Stomach (tissue), 9 donors: Measurements from ENCODE around the gene PAX5. TPM values are rescaled to one million over a fixed set of nuclear protein-coding genes. Genes with fewer than 3 reads are reported as not detected.

Source experiments
- DNase-seq, 2 donors: peaks; one replicate each; pipeline versions ENCODE4 v3.0.0 to v3.0.0-alpha.2; 2013 to 2019
- H3K27ac ChIP-seq, 5 donors: fragments of 200-600 bp in 4 of 5; sonication (generic) in 4 of 5; one replicate each; pipeline ENCODE4 v1.5.1; 2013 to 2019; ENCODE audit warnings: mild to moderate bottlenecking in 1 of 5, moderate library complexity in 1 of 5
- H3K27me3 ChIP-seq, 3 donors: fragments of 200-600 bp; sonication (generic); one replicate each; pipeline ENCODE4 v1.5.1; 2017 to 2019; ENCODE audit warnings: mixed run types in 1 of 3
- H3K36me3 ChIP-seq, 4 donors: fragments of 200-600 bp; sonication (generic); 1 replicate in 3 of 4; 2 replicates in 1 of 4; pipeline ENCODE4 v1.5.1; 2016 to 2019
- H3K4me1 ChIP-seq, 4 donors: fragments of 200-600 bp; sonication (generic); one replicate each; pipeline ENCODE4 v1.5.1; 2016 to 2019
- H3K4me3 ChIP-seq, 4 donors: fragments of 200-600 bp; sonication (generic) in 3 of 4; one replicate each; pipeline ENCODE4 v1.5.1; 2016 to 2019; ENCODE audit warnings: mild to moderate bottlenecking in 1 of 4
- H3K9me3 ChIP-seq, 4 donors: fragments of 200-600 bp; sonication (generic); one replicate each; pipeline ENCODE4 v1.5.1; 2016 to 2019
- EP300 ChIP-seq: sonication (generic); formaldehyde crosslinking; IDR thresholded peaks from one replicate; pipeline ENCODE4 v1.6.1; 2017; ENCODE audit warnings: antibody characterized with exemption
- POLR2A ChIP-seq, 4 donors: fragments of 450-650 bp; IDR thresholded peaks; one replicate each; pipeline ENCODE4 v1.6.1; 2016; ENCODE audit warnings: antibody characterized with exemption in 4 of 4, control low read depth in 2 of 4, mild to moderate bottlenecking in 1 of 4, moderate library complexity in 1 of 4
- POLR2AphosphoS5 ChIP-seq, 3 donors: sonication (generic); formaldehyde crosslinking; IDR thresholded peaks; one replicate each; pipeline ENCODE4 v1.6.1; 2016; ENCODE audit warnings: antibody characterized with exemption in 3 of 3
- WGBS, 5 donors: extraction: QIAGEN DNeasy Blood & Tissue Kit in 3 of 5; methylation state at CpG; one replicate each; pipeline versions ENCODE4 v1.1.5 to v1.1.7; 2013 to 2018; 5-methylcytosine and 5-hydroxymethylcytosine counted together
- intact Hi-C: fragments of 100-400 bp; cut with DNase I; formaldehyde crosslinking; loops from one replicate; pipeline ENCODE4 v1.15.1; 2023; ENCODE audit warnings: low total_unique reads
- polyA plus RNA-seq, 3 donors: library from polyadenylated mRNA; stranded (reverse); fragments of 200-250 nt; gene quantifications; one replicate each; pipeline ENCODE4 v1.2.3, GENCODE V29; 2013
- total RNA-seq, 5 donors: library from RNA; depleted of rRNA; stranded (reverse); fragments of >200 nt; gene quantifications; one replicate each; pipeline versions ENCODE4 v1.1.0 to v1.2.3, GENCODE V29; 2014 to 2016
- TF ChIP-seq, protein P1 (sequence below), 7 experiments: fragments of 450-650 bp in 4 of 7; fragments of 200-600 bp in 3 of 7; sonication (generic) in 3 of 7; IDR thresholded peaks; one replicate each; pipeline ENCODE4 v1.5.1; 2016 to 2019; ENCODE audit warnings: antibody characterized with exemption in 7 of 7, control low read depth in 2 of 7, mild to moderate bottlenecking in 1 of 7
- donor health status: healthy with polysubstance abuse.
- donor health status: Bipolar disorder and iron deficiency.
- donor health status: healthy.

PAX5 gene
- total and polyA plus RNA-seq, 8 donors = 0.43 to 1.3 TPM; not detected in 6

DNA sequence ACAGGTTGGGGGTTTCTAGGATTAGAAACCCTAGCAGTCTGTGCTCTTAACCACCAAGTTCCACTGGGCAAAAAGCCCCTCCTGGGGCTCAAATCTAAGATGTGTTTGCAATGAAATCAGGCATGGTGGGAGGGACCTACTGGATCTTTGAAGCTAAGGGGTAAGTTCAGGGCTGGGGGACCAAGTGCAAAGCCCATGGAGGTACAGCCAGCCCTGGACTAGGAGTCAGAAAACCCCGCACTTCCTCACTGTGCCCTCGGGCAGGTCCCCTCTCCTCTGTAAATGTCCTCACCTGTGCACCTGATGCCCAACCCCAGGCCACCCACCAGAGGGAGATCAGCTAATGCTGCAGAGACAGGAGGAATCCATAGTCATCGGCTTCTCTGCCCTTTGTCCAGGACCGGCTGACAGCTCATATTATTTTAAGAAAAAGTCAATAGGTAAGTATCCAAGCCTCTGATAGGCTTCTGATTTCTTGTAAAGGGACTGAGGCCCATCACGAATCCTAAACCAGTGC lies 138.3 kb downstream of the PAX5 start:
- H3K4me3 ChIP-seq = no peak overlapping the region
- H3K9me3 ChIP-seq = no peaks in the 10 kb centered on the region
- intact Hi-C loops = no loop called here
- peaks cover 0 to 40% (median 0%) of the 10 kb centered on the region in 3 donors for H3K27me3 ChIP-seq
- H3K4me1 ChIP-seq = no peaks in the 10 kb centered on the region
- no peak overlapping the region for H3K27ac ChIP-seq
- TF ChIP-seq EP300 = no peak
- TF ChIP-seq POLR2AphosphoS5 (IDR thresholded peaks at IDR 0.05) = no peak
- no peak for TF ChIP-seq POLR2A (IDR thresholded peaks at IDR 0.05)
- TF ChIP-seq, protein P1, sequence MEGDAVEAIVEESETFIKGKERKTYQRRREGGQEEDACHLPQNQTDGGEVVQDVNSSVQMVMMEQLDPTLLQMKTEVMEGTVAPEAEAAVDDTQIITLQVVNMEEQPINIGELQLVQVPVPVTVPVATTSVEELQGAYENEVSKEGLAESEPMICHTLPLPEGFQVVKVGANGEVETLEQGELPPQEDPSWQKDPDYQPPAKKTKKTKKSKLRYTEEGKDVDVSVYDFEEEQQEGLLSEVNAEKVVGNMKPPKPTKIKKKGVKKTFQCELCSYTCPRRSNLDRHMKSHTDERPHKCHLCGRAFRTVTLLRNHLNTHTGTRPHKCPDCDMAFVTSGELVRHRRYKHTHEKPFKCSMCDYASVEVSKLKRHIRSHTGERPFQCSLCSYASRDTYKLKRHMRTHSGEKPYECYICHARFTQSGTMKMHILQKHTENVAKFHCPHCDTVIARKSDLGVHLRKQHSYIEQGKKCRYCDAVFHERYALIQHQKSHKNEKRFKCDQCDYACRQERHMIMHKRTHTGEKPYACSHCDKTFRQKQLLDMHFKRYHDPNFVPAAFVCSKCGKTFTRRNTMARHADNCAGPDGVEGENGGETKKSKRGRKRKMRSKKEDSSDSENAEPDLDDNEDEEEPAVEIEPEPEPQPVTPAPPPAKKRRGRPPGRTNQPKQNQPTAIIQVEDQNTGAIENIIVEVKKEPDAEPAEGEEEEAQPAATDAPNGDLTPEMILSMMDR (IDR thresholded peaks at IDR 0.05) = no peak
- no peaks in the 10 kb centered on the region for H3K36me3 ChIP-seq
- DNase-seq = no peak
- WGBS, 5 donors = 68 to 83% (median 75%) methylated on average over 5 of the region's 5 CpGs

DNA sequence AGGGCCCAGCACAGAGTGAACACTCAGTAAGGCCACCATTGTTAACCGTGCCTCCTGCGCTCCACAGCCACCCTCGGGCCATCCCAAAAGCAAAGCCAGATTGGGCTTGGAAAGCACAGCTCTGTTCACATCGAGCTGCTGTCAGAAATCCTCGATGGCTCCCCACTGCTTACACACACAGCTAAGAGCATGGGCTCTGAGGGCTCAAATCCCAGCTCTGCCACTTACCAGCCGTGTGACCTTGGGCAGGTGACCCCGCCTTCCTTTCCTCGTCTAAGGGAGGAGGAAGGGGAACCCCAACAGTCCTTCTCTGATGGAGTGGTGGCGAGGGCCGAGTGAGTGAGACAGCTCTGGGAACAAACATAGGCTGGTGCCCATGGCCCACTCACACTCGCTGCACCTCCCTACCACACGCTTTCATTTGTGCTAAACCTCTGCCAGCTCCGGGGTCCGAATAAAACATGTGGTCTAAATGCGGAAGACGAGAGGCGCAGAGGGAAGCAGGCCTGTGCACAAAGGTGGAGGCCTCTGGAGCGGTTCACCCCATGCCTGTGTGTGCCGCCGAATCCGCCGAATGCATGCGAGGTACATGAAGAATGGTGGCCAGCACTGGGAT lies 139.3 kb downstream of the PAX5 start:
- TF ChIP-seq POLR2AphosphoS5 (IDR thresholded peaks at IDR 0.05) (no peak), EP300 (no peak), POLR2A (IDR thresholded peaks at IDR 0.05) (no peak)
- TF ChIP-seq, protein P1 (IDR thresholded peaks at IDR 0.05) = no peak
- no peak overlapping the region for H3K27ac ChIP-seq
- no peaks in the 10 kb centered on the region for H3K9me3 ChIP-seq
- no peak for DNase-seq
- H3K4me3 ChIP-seq = no peak overlapping the region
- 85 to 91% (median 90%) methylated on average over 22 to 23 of the region's 23 CpGs for WGBS, 5 donors
- H3K27me3 ChIP-seq = peaks cover 0 to 43% (median 4%) of the 10 kb centered on the region in 3 donors
- intact Hi-C loops = no loop called here
- H3K4me1 ChIP-seq = no peaks in the 10 kb centered on the region
- H3K36me3 ChIP-seq = no peaks in the 10 kb centered on the region

DNA sequence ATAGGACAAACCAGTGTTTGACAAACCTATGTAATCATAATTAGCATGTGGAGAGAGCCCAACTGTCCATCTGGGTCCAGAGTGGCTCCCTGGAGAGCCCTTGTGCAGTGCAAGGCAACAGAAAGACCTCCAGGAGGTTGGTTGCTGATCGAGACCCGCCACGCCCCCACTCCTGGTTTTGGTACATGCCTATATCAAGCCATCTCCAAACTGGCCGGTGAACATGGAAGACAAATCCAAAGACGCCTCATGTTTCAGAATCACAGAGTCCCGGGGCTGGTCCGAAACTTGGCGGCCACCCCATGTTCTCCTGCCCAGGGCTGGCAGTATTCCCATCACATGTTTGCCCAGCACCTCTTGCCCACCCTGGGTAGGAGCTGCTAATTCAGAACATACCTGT lies 140.2 kb downstream of the PAX5 start:
- 67 to 78% (median 73%) methylated on average over 7 to 8 of the region's 8 CpGs for WGBS, 5 donors
- no peak overlapping the region for H3K27ac ChIP-seq
- H3K4me1 ChIP-seq = no peaks in the 10 kb centered on the region
- intact Hi-C loops = no loop called here
- H3K36me3 ChIP-seq = no peaks in the 10 kb centered on the region
- H3K9me3 ChIP-seq = no peaks in the 10 kb centered on the region
- DNase-seq = no peak
- TF ChIP-seq, protein P1 (IDR thresholded peaks at IDR 0.05) = no peak
- no peak for TF ChIP-seq POLR2A (IDR thresholded peaks at IDR 0.05)
- no peak for TF ChIP-seq POLR2AphosphoS5 (IDR thresholded peaks at IDR 0.05)
- no peak for TF ChIP-seq EP300
- peaks cover 0 to 38% (median 4%) of the 10 kb centered on the region in 3 donors for H3K27me3 ChIP-seq
- no peak overlapping the region for H3K4me3 ChIP-seq

DNA sequence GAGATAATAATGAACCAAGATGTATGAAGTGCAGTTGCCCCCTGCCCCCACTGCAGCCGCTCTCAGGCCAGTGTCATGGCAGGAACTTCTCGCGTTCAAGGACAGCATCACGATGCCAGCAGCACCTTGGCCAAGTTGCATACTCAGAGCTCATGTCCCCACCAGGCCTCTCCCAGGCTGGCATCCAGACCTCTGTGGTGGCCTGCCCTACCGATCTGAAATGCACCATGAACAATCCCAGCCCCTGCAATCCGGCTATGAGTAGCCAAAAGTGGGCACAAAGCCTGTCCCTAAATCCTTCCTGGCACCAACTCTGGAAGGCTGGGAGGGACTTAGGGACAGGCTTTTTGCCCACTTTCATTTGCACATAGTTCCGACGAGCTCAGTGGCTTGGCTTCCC lies 140.9 kb downstream of the PAX5 start:
- Histone ChIP-seq H3K27me3 (peaks cover 0 to 36% (median 4%) of the 10 kb centered on the region in 3 donors), H3K4me1 (no peaks in the 10 kb centered on the region), H3K9me3 (no peaks in the 10 kb centered on the region), H3K36me3 (no peaks in the 10 kb centered on the region), H3K4me3 (no peak overlapping the region), H3K27ac (no peak overlapping the region)
- no peak for DNase-seq
- WGBS, 5 donors = 75 to 84% (median 77%) methylated on average over 8 of the region's 8 CpGs
- intact Hi-C loops = no loop called here
- no peak for TF ChIP-seq POLR2AphosphoS5 (IDR thresholded peaks at IDR 0.05)
- TF ChIP-seq, protein P1 (IDR thresholded peaks at IDR 0.05) = no peak
- TF ChIP-seq EP300 = no peak
- no peak for TF ChIP-seq POLR2A (IDR thresholded peaks at IDR 0.05)
